CD4-positive, alpha-beta T cell treated with Interferon gamma for 1 hour (primary cell): ENCODE results near the gene TBC1D14.
A peak's percentile ranks its signal among the peaks of the same experiment; 100 is the strongest.
"Not testable (repeated sequence)": the region's sequence is repeated elsewhere in the genome, so short reads cannot be mapped to it uniquely, and the experiment has no call there.

Experiments
- DNase-seq: peaks from one replicate; pipeline ENCODE4 v3.0.0-alpha.2; 2020

Gene TBC1D14

DNA sequence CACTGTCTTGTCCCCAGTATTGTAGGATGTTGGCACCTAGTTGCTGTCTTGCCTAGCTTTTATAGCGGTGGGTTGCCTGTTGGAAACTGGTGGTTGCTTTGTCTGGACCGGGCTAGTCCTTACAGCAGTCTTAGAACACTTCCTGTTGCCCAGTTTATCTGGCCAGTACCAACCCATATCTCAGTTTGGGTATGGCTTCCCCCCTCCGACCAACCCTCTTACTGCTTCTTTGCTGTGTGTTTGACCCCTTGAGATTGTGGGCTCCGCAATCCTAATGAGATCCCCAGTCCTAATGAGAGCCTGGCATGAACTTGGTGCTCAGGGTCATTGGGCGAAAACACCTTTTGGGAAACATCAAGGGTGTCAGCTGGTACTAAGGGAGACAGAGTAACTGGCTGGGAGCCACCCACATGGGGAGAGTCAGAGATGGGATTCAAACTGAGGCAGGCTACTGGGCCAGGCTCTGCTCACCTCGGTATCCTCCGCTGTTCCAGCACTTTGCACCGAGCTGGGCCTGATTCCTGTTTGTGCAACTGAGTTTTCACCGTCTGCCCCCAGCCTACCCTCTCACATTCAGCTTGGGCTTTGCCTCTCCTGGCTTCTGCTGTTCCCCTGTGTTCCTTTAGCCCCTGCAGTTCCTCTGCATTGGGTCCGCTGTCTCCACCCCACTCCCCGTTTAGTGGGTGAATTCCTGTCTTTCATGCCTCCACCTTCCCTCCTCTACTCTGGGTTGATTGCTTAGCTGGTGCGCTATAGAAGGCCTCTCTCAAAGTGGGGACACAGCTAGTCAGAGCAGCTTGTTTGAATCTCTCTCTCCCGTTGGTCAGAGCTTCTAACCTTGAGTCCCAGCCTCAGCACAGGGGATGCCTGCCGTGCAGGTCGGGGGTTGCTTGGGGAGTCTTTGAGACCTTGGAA is 1.6 kb downstream of the TBC1D14 start:
- no peak for DNase-seq

DNA sequence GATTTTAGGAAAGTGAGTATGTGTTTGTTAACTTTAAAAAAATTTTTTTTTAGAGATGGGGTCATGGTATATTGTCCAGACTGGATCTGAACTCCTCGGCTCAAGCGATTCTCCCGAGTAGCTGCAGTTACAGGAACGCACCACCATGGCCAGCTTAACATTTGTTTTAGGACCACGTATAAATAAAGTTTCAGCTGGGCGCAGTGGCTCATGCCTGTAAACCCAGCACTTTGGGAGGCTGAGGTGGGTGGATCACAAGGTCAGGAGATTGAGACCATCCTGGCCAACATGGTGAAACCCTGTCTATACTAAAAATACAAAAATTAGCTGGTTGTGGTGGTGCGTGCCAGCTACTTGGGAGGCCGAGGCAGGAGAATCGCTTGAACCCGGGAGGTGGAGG is 2.3 kb downstream of the TBC1D14 start:
- DNase-seq = not testable (repeated sequence)

DNA sequence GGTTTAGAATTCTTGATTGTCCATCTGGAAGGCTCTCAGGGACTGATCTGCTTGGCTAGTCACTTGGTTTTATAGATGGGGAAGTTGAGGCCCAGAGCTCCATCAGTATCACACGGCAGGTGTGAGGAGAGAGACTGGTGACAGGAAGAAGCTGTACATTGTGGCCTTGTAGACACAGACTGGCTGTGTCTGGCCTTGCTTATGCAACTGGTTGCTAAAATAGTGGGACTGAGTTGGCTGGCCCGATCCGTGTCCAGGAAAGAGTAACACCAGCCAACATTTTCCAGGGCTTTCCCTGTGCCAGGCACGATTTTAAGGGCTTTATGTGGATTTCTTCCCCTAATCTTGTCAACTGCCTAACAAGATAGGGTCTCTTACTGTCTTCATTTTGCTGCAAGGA is 2.8 kb downstream of the TBC1D14 start:
- no peak for DNase-seq

DNA sequence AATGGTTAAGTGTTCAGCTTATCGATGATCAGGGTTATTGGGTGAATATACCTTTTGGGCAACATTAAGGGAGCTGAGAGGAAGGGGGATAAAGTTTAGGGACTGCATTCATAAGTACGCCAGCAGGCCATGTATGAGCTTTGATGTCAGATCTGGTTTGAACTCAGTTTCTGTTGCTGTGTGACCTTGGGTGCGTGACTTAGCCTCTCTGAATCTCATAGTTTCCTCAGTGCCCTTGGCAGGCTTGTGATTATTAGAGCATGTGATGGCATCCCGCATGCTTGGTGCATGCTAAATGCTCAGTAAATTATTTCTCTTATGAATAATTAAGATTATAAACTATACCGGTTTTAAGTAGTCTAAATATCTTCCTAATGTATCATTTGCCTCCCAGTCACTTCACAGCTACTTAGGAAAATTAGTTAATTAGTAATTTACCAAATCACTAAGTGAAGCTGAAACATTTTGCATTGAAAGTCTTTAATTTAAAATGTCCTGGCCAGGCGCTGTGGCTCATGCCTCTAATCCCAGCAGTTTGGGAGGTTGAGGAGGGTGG is 3.8 kb downstream of the TBC1D14 start:
- DNase-seq = no peak

DNA sequence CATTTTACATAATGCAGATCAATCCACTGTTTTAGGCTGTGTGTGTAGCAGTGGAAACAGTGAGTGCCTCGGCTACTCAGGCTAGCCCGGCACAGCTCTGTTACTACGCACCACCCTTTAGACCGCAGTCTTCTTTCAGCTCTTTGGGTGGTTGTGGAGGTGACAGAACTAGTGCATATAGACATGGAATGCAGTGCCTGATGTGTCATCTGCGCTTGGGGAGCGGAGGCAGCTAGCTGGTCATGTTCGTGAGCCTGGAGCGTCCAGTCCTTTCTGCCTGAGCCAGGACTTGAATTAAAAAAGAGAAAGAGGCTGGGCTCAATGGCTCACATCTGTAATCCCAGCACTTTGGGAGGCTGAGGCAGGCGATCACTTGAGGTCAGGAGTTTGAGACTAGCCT is 4.8 kb downstream of the TBC1D14 start:
- no peak for DNase-seq

- no peak for DNase-seq
Measured at GRCh38 chr4:6915041-6916005, 5.7 kb downstream of the TBC1D14 start.

- no peak for DNase-seq
Measured at GRCh38 chr4:6916069-6916586, 6.5 kb downstream of the TBC1D14 start.

DNA sequence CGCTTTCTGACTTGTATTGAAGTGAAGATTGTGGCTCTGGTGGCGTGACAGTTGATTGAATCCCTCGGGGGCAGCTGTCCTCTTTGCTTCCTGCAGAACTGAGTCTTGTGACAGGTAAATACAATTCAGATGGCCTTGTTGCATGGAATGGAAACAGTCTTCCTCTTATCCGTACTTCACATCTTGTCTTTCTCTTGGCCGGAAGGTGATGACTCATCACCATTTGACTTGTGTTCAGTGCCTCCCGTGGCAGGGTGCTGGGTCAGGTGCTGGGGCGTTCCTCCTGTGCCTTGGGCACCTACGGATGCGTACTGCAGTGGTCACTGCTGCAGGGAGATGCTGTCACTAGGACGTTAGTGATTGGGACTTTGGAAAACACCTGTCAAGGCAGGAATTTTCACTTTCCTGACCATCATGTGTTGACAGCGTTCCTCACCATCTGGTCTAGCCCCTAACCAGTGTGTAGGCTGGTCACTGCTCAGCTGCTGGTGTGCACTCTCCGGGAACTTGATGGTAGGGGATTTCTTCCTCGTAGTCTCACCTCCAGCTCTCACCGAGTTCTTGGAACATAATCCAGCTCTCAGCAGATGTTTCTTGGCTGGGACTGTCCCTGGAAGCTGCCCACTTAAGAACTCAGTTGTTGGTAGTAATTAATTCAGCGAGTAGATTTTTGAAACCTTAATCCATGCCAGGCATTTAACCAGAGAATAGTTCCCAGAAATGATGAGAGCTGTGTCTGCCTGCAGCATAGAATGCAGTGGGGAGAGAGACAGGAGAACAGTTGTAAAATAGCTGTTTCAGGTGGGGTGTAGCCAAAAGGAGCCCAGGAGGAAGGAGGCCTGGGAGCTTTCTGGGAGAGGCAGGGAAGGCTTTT is 7.2 kb downstream of the TBC1D14 start:
- peak; percentile 52 for DNase-seq

DNA sequence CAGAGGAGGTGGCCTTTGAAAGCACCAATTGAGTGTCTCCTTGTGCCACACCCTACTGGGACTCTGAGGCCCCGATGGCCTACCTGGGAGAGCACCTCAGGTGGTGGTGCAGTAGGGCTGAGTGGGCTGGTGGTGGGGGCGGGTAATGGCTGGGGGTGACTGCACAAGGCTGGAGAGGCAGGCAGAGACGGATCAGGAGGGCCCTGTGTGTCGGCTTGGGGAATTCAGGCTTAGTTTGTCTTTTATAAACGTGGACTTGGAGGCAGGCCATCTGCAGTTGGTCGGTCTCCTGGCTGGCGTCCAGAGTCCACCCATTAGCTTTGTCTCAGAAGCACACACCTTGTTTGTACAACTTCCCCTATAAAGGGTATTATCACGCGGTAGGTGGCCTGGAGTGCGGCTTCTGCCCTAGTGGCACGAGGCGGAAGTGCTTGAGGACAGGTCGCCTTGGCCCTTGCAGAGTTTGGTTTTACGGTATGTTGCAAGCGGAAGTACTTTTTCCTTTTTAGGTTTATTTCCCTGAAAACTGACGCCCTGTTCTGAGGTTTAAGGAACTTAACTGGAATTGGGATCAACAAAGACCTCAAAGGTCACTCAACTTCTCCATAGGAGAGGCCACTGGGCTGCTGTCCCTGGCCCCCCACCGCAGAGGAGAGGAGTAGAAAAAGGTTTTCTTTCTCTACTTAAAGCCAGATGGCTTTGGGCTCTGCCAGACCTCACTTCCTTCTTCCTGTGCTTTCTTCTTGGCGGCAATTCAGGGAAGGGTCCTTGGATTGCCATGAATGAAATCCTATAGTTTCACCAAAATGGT is 8.0 kb downstream of the TBC1D14 start:
- DNase-seq = peak; percentile 67

GRCh38 chr4:6918338-6918737 is 8.7 kb downstream of the TBC1D14 start:
- no peak for DNase-seq

GRCh38 chr4:6920171-6920570 is 10.5 kb downstream of the TBC1D14 start:
- DNase-seq = no peak

- no peak for DNase-seq
Measured at GRCh38 chr4:6923507-6923906, 13.9 kb downstream of the TBC1D14 start.

DNA sequence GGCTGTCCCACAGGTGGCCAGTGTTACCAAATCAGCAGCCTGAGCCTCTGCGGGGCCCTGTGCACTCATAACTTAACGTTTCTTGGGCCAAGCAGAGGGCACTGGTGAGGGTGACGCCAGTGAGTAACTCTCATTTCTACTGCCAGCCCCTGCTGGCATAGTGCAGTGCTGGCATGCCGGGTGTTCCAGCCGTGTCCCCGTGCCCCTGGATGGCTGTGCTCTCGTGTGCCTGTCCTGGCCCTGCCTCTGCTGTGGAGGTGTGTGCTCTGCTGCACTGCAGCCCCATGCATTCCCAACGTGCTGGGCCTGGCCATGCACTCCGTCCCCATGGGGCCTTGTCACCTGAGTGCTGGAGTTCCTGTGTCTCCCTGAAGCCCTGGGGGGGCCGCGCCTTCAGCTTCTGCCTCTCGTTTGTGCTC is 14.7 kb downstream of the TBC1D14 start:
- no peak for DNase-seq

- peak; percentile 58 for DNase-seq
Measured at GRCh38 chr4:6925357-6925836, 15.8 kb downstream of the TBC1D14 start.

- DNase-seq = peak; percentile 36
Measured at GRCh38 chr4:6926081-6926480, 16.5 kb downstream of the TBC1D14 start.

- peak; percentile 61 for DNase-seq
Measured at GRCh38 chr4:6926681-6927478, 17.3 kb downstream of the TBC1D14 start.

GRCh38 chr4:6928081-6928480 is 18.5 kb downstream of the TBC1D14 start:
- no peak for DNase-seq

GRCh38 chr4:6929339-6929811 is 19.7 kb downstream of the TBC1D14 start:
- DNase-seq = no peak

DNA sequence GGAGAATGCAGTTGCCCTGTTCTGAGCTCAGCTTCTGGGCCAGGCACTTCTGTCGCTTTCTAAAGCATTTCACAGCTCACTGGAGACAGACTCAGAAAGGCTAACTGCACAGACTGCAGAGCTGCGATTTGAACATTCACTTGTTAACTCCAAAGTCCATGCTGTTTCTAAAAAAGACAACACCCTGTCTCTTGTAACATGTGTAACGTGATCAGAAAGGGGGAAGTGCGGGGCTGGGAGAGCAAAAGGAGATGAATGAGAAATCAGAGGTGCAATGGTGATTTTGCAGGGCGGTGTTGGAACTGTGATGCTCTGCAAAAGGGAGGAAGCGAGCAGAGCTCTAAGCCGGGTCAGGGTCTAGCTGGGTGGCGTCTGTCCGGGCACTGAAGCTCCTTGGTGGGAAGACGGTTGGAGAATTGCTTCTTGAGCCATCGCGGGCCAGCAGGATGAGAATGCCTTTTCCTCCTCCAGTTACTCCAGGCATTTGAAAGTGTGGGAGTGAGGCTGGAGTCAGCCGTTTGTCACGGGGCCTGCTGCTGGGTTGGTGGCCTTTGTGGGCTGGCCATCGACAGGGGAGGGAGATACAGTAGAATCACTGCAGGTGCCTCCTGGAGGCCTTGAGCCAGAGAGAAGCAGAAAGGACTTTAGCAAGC is 20.3 kb downstream of the TBC1D14 start:
- DNase-seq = no peak
